ENCODE results near the gene GPD2.

- no peak for TF ChIP-seq CTCF (IDR thresholded peaks at IDR 0.05)
- peak in 1 of 4 donors; percentile 3 for TF ChIP-seq POLR2A (IDR thresholded peaks at IDR 0.05)
These were observed 412 bp downstream of the GPD2 start for GRCh38 chr2:156436497-156437085.

Measured in esophagus squamous epithelium (tissue), 4 donors.